ENCODE measurements around the gene TAF1C.
"Not testable (repeated sequence)": the region's sequence is repeated elsewhere in the genome, so short reads cannot be mapped to it uniquely, and the experiment has no call there.

Gene TAF1C

GRCh38 chr16:84186685-84187437 is at the start of gene TAF1C:
Gene TAF1C, minus strand, starts transcription at chr16:84187057. Its CDS starts 2,069 bp downstream, at chr16:84184988.
- peak; percentile 76 for DNase-seq

DNA sequence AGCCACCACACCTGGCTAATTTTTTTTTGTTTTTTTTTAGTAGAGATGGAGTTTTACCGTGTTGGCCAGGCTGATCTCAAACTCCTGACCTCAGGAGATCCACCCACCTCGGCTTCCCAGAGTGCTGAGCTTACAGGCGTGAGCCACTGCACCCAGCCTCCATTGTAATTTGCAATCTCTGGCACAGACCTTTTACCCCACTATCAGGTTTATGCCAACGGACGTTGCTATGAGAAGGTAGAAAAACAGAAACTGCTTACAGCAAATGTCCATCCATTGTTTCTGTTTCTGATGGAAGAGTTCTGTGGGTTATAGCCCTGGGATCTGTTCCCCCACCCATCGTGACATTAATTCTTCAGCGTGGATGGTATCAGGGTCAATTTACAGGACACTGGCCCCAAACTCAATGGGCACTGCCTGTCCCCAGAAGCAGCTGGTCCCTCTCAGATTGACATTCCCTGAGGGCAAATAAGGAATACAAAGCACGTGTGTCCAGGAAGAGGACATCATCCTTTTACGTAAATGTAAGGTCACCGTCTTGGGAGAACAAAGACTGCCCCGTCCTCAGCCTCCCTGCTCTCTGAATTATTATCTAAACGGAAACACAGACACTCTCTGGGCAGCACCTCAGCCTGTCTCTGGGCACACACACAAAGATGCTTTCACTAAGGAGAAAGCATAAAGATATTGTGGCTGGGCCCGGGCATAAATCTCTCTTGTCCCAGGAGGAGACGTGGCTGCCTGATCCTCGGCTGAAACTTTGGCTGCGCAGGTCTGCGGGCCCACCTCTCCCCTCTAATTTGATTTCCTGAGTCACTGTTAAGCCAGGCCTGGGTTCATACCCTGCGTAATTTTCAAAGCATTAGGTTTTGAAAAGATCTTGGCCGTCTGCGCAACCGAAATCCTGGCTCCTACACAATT is 47.7 kb upstream of the TAF1C start:
- DNase-seq: no peak

DNA sequence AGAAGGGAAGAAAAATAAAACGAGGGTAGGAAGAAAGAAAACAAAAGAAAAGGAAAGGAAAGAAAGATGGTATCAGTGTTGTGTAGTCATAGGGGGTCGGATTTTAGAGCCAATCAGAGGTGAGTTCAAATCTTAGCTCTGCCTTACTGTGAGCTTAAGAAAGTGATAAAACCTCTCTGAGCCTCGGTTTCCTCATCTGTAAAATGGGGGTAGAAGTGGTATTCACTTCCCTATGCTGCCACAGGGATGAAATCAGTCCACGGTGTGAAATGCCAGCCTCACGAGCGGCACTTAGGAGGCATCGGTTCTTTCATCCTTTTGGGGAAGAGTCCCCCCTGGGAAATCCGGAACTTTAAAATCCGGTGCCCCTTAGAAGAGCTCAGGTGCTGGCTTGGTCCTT is 46.9 kb upstream of the TAF1C start:
- no peak for DNase-seq

GRCh38 chr16:84232969-84233368 is 46.1 kb upstream of the TAF1C start:
- DNase-seq: no peak

GRCh38 chr16:84232060-84232459 is 45.2 kb upstream of the TAF1C start:
- DNase-seq: no peak

DNA sequence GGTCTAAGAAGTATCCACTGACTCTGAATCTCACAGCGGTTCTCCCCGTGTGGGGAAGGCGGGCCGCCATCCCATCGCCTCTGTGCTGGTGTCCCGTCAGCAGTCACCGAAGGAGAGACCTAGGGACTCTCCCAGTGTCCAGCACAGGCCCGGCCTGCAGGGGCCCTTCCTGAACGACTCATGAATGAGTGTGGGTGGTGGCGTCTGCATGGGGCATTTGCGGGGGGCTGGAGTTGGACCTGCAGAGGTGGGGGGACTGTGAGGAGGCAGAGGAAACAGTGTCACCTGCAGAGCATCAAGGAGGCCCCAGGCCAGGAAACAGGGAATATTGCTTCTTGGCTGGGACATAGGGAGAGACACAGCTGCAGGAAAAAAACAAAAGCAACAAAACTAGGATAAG is 42.6 kb upstream of the TAF1C start:
- no peak for DNase-seq

DNA sequence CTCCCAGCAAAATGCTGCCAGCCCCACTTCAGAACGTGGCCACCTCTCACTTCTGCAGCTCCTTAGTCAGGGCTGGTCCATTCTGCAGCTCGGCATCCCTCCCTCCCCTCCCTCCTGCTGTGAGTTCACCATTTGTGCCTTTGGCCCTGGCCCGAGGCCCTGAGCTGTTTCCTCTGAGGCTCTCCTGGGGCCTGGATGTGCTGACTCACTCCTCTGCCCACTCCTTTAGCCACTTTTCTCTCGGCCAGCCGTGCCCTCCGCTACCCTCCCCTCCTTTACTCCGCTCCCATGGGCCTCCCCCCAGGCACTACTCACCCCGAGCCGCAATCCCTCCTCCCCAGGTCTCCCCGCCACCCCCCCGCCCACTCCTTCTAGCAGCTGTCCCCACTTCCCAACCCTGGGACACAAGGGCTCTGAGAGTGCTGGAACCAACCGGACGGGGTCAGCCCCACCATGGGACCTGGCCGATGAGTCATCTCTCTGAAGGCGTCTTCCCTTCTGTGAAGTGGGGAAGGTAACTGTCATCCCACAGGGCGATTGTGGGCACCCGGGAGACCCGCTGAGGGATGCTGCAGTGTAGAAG is 41.5 kb upstream of the TAF1C start:
- DNase-seq: no peak

GRCh38 chr16:84227548-84227947 is 40.7 kb upstream of the TAF1C start:
- DNase-seq: no peak

GRCh38 chr16:84226026-84226425 is 39.2 kb upstream of the TAF1C start:
- no peak for DNase-seq

- DNase-seq: no peak
These were observed 38.7 kb upstream of the TAF1C start for GRCh38 chr16:84225571-84225970.

- DNase-seq: no peak
These were observed 38.3 kb upstream of the TAF1C start for GRCh38 chr16:84225126-84225525.

DNA sequence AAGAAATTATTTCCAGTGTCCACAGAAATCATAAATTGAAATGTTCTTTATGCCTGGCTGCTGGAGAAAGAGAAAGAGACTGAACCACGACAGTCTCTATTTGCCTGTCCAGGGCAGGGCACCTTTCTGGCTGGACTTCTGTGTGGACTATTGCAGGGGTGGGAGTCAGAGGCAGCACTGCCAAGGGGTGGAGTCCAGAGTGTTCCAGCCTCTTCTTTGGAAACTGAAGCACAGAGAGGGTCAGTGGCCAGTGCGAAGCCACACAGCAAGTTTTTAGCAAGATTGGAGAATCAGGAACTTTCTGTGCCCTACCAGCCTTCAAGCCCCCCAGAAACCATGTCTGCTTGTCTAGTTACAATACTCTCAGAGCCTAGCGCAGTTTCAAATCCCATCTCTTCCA is 37.7 kb upstream of the TAF1C start:
- no peak for DNase-seq

GRCh38 chr16:84223456-84223855 is 36.6 kb upstream of the TAF1C start:
- no peak for DNase-seq

GRCh38 chr16:84220851-84221250 is 34.0 kb upstream of the TAF1C start:
- no peak for DNase-seq

- no peak for DNase-seq
These were observed 32.1 kb upstream of the TAF1C start for GRCh38 chr16:84218956-84219355.

DNA sequence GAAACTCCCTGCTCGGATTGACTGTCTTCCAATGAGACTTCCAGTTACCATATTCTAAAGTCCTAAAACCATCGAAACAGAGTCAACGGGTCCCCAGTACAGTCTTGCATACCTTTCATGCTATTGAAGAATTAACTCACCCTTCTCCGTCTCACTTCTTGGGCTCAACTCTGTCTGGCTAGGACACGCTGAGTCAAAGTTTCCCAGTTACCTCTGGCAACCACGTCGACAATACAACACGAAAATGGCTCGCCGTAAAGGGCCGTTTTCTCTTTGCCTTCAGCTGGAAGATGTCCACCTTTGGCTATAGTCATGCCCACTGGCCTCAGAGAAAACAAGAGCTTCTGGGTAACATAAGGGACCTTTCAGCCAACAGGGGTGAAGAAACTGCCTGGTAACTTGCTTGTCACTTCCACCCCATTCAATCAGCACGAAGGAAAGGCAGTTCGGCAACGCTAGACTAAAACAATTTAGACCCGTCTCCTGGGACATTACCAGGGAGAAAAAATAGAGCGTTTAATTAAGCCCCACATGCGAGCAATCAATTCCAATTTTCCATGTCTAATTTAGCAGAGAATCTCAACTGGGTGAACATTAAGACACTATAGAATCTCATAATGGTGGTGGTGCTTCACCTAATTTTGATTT is 31.4 kb upstream of the TAF1C start:
- DNase-seq: no peak

DNA sequence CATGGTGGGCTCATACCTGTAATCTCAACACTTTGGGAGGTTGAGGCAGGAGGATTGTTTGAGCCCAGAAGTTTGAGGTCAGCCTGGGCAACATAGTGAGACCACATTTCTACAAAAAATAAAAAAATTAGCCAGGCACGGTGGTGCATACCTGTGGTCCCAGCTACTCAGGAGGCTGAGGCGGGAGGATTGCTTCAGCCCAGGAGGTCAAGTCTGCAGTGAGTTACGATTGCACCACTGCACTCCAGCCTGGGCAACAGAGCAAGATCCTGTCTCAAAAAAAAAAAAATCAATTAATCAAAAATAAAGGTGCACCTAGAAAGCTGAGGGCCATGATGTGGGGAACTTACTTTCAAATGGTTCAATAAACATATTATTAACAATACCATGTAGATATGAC is 29.3 kb upstream of the TAF1C start:
- DNase-seq: not testable (repeated sequence)

- no peak for DNase-seq
These were observed 28.7 kb upstream of the TAF1C start for GRCh38 chr16:84215531-84215930.

GRCh38 chr16:84214451-84215066 is 27.7 kb upstream of the TAF1C start:
- no peak for DNase-seq

DNA sequence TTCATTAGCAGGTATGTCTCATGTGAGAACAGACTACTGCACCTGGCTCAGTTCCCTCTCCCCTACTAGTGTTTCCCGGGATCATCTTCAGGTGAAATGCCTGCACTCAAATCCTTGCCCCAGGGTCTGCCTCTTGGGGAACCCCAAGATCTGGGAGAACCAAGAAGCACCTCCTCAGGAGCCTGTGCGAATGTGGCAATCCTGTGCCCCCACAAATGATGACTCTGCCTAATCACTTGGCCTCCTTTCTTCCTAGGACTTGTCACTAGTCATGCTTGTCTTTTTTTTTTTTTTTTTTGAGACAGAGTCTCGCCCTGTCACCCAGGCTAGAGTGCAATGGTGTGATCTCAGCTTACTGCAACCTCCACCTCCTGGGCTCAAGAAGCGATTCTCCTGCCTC is 25.8 kb upstream of the TAF1C start:
- no peak for DNase-seq

GRCh38 chr16:84212154-84212553 is 25.3 kb upstream of the TAF1C start:
- DNase-seq: no peak

- no peak for DNase-seq
These were observed 23.1 kb upstream of the TAF1C start for GRCh38 chr16:84209989-84210388.

GRCh38 chr16:84207879-84208278 is 21.0 kb upstream of the TAF1C start:
- DNase-seq: no peak

Data from NCI-H2227 treated with DMSO at 0.1 percent for 48 hours (cell line).